NK-92 treated with Interleukin-12 subunit alpha and Interleukin-12 subunit beta, amount 100 ng/mL, for 24 hours (cell line): ENCODE measurements around the gene PCNT.

ENCODE experiments used
- DNase-seq: peaks from one replicate; lab custom pipeline; 2025; lab: John Stamatoyannopoulos, UW

Gene PCNT

GRCh38 chr21:46340998-46341397 is 17.0 kb downstream of the PCNT start:
- DNase-seq = no peak

- no peak for DNase-seq
These were observed 20.4 kb downstream of the PCNT start for GRCh38 chr21:46344219-46344915.

GRCh38 chr21:46345861-46346260 is 21.9 kb downstream of the PCNT start:
- DNase-seq = no peak

- DNase-seq = no peak
These were observed 22.6 kb downstream of the PCNT start for GRCh38 chr21:46346296-46347202.

GRCh38 chr21:46347203-46347550 is 23.2 kb downstream of the PCNT start:
- no peak for DNase-seq

GRCh38 chr21:46347791-46348381 is 23.9 kb downstream of the PCNT start:
- DNase-seq = no peak

- no peak for DNase-seq
These were observed 25.3 kb downstream of the PCNT start for GRCh38 chr21:46349134-46349760.

- no peak for DNase-seq
These were observed 26.6 kb downstream of the PCNT start for GRCh38 chr21:46350571-46350970.

GRCh38 chr21:46350981-46351380 is 27.0 kb downstream of the PCNT start:
- DNase-seq = no peak

- no peak for DNase-seq
These were observed 27.7 kb downstream of the PCNT start for GRCh38 chr21:46351476-46352163.

- no peak for DNase-seq
These were observed 28.2 kb downstream of the PCNT start for GRCh38 chr21:46352164-46352515.

GRCh38 chr21:46352913-46353312 is 29.0 kb downstream of the PCNT start:
- DNase-seq = no peak

GRCh38 chr21:46354046-46354445 is 30.1 kb downstream of the PCNT start:
- DNase-seq = no peak

GRCh38 chr21:46354518-46354917 is 30.6 kb downstream of the PCNT start:
- no peak for DNase-seq

- DNase-seq = no peak
These were observed 31.4 kb downstream of the PCNT start for GRCh38 chr21:46355161-46356004.

- DNase-seq = no peak
These were observed 32.0 kb downstream of the PCNT start for GRCh38 chr21:46356005-46356338.

- DNase-seq = no peak
These were observed 32.8 kb downstream of the PCNT start for GRCh38 chr21:46356494-46357334.

- DNase-seq = no peak
These were observed 33.3 kb downstream of the PCNT start for GRCh38 chr21:46357335-46357604.

GRCh38 chr21:46357684-46358425 is 33.9 kb downstream of the PCNT start:
- DNase-seq = no peak

GRCh38 chr21:46361176-46361575 is 37.2 kb downstream of the PCNT start:
- no peak for DNase-seq
